Neuronal stem cell (in vitro differentiated cells): ENCODE measurements around the gene LMNA.
A peak's percentile ranks its signal among the peaks of the same experiment; 100 is the strongest.

Source experiments
- DNase-seq: peaks from one replicate; pipeline ENCODE4 v3.0.0-alpha.2; 2013; ENCODE audit warnings: low spot score
- H2AFZ ChIP-seq: one replicate; pipeline ENCODE4 v1.6.1; 2013; ENCODE audit warnings: mild to moderate bottlenecking, low read length, inconsistent platforms
- H2AK5ac ChIP-seq: 2 replicates; pipeline ENCODE4 v1.6.1; 2013; ENCODE audit warnings: low read depth, mild to moderate bottlenecking, inconsistent platforms, low read length, moderate library complexity, mixed read lengths
- H2BK120ac ChIP-seq: 2 replicates; pipeline ENCODE4 v1.6.1; 2013; ENCODE audit warnings: low read depth, mild to moderate bottlenecking, inconsistent platforms, low read length, moderate library complexity, mixed read lengths
- H2BK12ac ChIP-seq: one replicate; pipeline ENCODE4 v1.6.1; 2013; ENCODE audit warnings: low read length, inconsistent platforms
- H2BK15ac ChIP-seq: 2 replicates; pipeline ENCODE4 v1.6.1; 2013; ENCODE audit warnings: mild to moderate bottlenecking, low read length, inconsistent platforms, mixed read lengths
- H2BK5ac ChIP-seq: one replicate; pipeline ENCODE4 v1.6.1; 2013; ENCODE audit warnings: inconsistent platforms, mild to moderate bottlenecking, low read length, moderate library complexity
- H3K14ac ChIP-seq: one replicate; pipeline ENCODE4 v1.6.1; 2013; ENCODE audit warnings: low read length, inconsistent platforms
- H3K18ac ChIP-seq: 2 replicates; pipeline ENCODE4 v1.6.1; 2013; ENCODE audit warnings: low read length, inconsistent platforms
- H3K23ac ChIP-seq: 2 replicates; pipeline ENCODE4 v1.6.1; 2013; ENCODE audit warnings: low read depth, mild to moderate bottlenecking, mixed read lengths, low read length, inconsistent platforms; ENCODE audit not compliant: poor library complexity
- H3K27ac ChIP-seq: replicated peaks from 3 replicates; pipeline ENCODE4 v1.5.1; 2013; ENCODE audit warnings: low read length, inconsistent platforms
- H3K27me3 ChIP-seq, 3 experiments: 2 replicates each; pipeline ENCODE4 v1.6.1; 2013; ENCODE audit warnings: low read length in 3 of 3, mild to moderate bottlenecking in 2 of 3, inconsistent platforms in 1 of 3, low read depth in 1 of 3, mixed read lengths in 1 of 3, moderate library complexity in 1 of 3; ENCODE audit not compliant: control insufficient read depth in 3 of 3, insufficient read depth in 3 of 3
- H3K36me3 ChIP-seq, 2 donors: replicated peaks in 1 of 2; 2 replicates each; pipeline ENCODE4 v1.6.1; 2013; ENCODE audit warnings: low read length in 2 of 2; ENCODE audit not compliant: control insufficient read depth in 2 of 2, insufficient read depth in 2 of 2
- H3K4ac ChIP-seq: 2 replicates; pipeline ENCODE4 v1.6.1; 2013; ENCODE audit warnings: inconsistent platforms, mild to moderate bottlenecking, low read length, moderate library complexity
- H3K4me1 ChIP-seq, 2 donors: 1 replicate in 1 of 2; 2 replicates in 1 of 2; pipeline ENCODE4 v1.6.1; 2013; ENCODE audit warnings: low read length in 2 of 2, low read depth in 1 of 2; ENCODE audit not compliant: control insufficient read depth in 2 of 2, insufficient read depth in 1 of 2
- H3K4me2 ChIP-seq: one replicate; pipeline ENCODE4 v1.6.1; 2013; ENCODE audit warnings: mild to moderate bottlenecking, low read length, inconsistent platforms; ENCODE audit not compliant: insufficient read depth, poor library complexity, severe bottlenecking
- H3K4me3 ChIP-seq, 2 donors: 2 replicates each; pipeline ENCODE4 v1.5.1; 2013; ENCODE audit warnings: low read length in 2 of 2, mild to moderate bottlenecking in 2 of 2, inconsistent platforms in 1 of 2, moderate library complexity in 1 of 2
- H3K79me1 ChIP-seq: one replicate; pipeline ENCODE4 v1.6.1; 2013; ENCODE audit warnings: low read depth, mild to moderate bottlenecking, inconsistent platforms, low read length, moderate library complexity
- H3K9ac ChIP-seq: one replicate; pipeline ENCODE4 v1.6.1; 2013; ENCODE audit warnings: mild to moderate bottlenecking, low read depth, low read length, inconsistent platforms; ENCODE audit not compliant: poor library complexity
- H3K9me3 ChIP-seq, 2 donors: replicated peaks in 1 of 2; 2 replicates each; pipeline versions ENCODE3 to v1.6.1; 2013; ENCODE audit warnings: low read length in 2 of 2, mild to moderate bottlenecking in 2 of 2, inconsistent platforms in 1 of 2, low read depth in 1 of 2, mixed read lengths in 1 of 2, moderate library complexity in 1 of 2; ENCODE audit not compliant: control insufficient read depth in 2 of 2, insufficient read depth in 1 of 2
- H4K8ac ChIP-seq: one replicate; pipeline ENCODE4 v1.6.1; 2013; ENCODE audit warnings: low read depth, mild to moderate bottlenecking, inconsistent platforms, low read length, moderate library complexity
- H4K91ac ChIP-seq: one replicate; pipeline ENCODE4 v1.6.1; 2013; ENCODE audit warnings: low read length, low read depth, mild to moderate bottlenecking, inconsistent platforms; ENCODE audit not compliant: poor library complexity
- WGBS, 2 donors: extraction: QIAGEN DNeasy Blood & Tissue Kit; methylation state at CpG; one replicate each; pipeline ENCODE4 v1.1.7; 2013; ENCODE audit warnings: missing lambda C conversion rate in 2 of 2, mixed read lengths in 1 of 2; ENCODE audit not compliant: insufficient read length in 2 of 2, insufficient replicate concordance in 1 of 2; ENCODE audit errors: extremely low coverage in 2 of 2; 5-methylcytosine and 5-hydroxymethylcytosine counted together

Gene LMNA

DNA sequence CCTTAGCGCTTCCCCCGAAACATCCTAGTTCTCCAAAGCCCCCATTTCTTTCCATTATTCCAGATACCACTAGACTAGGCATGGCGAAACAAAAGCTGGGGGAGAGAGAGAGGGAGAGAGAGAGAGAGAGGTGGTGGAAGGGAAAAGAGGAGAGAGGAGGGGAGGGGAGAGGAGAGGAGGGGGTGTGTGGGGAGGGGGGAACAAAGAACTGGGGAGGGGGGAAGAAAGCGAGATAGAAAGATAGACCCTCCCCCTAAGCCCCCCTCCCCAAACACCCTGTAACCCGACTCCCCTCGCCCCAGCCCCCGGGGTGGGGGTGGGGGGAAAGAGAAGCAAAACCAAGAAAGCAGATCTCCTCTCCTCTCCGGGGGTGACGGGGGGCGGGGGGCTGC lies 32.6 kb upstream of the LMNA start:
- no peak overlapping the region for H3K14ac ChIP-seq

GRCh38 chr1:156082309-156083091 lies 32.0 kb upstream of the LMNA start, which contains the start of gene MEX3A:
TSS of gene MEX3A (minus strand) at chr1:156082465. CDS start at chr1:156081998, 467 bp downstream.
- Histone ChIP-seq H3K9me3 (no peaks in the 10 kb centered on the region), H2AK5ac (peak within 1 kb of the TSS; percentile 98), H3K4me1 (peaks cover 34 to 46% of the 10 kb centered on the region in 2 donors), H2BK15ac (peak within 1 kb of the TSS; percentile 72), H3K4ac (peak within 1 kb of the TSS; percentile 98), H3K9ac (peak within 1 kb of the TSS; percentile 100), H3K79me1 (no peaks in the 10 kb centered on the region), H2BK120ac (peak within 1 kb of the TSS; percentile 22), H2BK5ac (peak within 1 kb of the TSS; percentile 92), H3K36me3 (peaks cover 7 to 42% of the 10 kb centered on the region in 2 donors), H2BK12ac (no peak within 1 kb of the TSS), H4K91ac (peak within 1 kb of the TSS; percentile 99), H3K4me3 (peak within 1 kb of the TSS; percentile 97 to 99), H2AFZ (peak within 1 kb of the TSS; percentile 80), H4K8ac (no peak within 1 kb of the TSS), H3K4me2 (peak within 1 kb of the TSS; percentile 54), H3K23ac (peak within 1 kb of the TSS; percentile 89), H3K14ac (peak within 1 kb of the TSS; percentile 61), H3K18ac (peak within 1 kb of the TSS; percentile 100), H3K27ac (peak within 1 kb of the TSS; percentile 98), H3K27me3 (no peaks in the 10 kb centered on the region)
- no CpG with 5 or more reads among the region's 62 CpGs for WGBS, 2 donors
- peak; percentile 97 for DNase-seq

More for the DNA sequence above, 32.6 kb upstream of the LMNA start:
- H4K8ac ChIP-seq = no peak overlapping the region
- peak overlapping the region; percentile 100 for H3K9ac ChIP-seq
- peak overlapping the region; percentile 98 for H3K27ac ChIP-seq
- H3K23ac ChIP-seq = no peak overlapping the region
- no peak for DNase-seq
- no peak overlapping the region for H4K91ac ChIP-seq
- H2AK5ac ChIP-seq = peak overlapping the region; percentile 98
- H2BK5ac ChIP-seq = peak overlapping the region; percentile 82
- H3K4ac ChIP-seq = no peak overlapping the region
- H3K9me3 ChIP-seq = no peaks in the 10 kb centered on the region
- peak overlapping the region; percentile 48 for H3K4me2 ChIP-seq
- H3K36me3 ChIP-seq = peaks cover 12 to 44% of the 10 kb centered on the region in 2 donors
- H3K4me3 ChIP-seq = peak overlapping the region; percentile 93 to 99
- peaks cover 38 to 49% of the 10 kb centered on the region in 2 donors for H3K4me1 ChIP-seq
- no peaks in the 10 kb centered on the region for H3K27me3 ChIP-seq
- WGBS, 2 donors = no CpG with 5 or more reads among the region's 10 CpGs
- H2BK120ac ChIP-seq = peak overlapping the region; percentile 7
- peak overlapping the region; percentile 72 for H2BK15ac ChIP-seq
- H2BK12ac ChIP-seq = no peak overlapping the region
- peak overlapping the region; percentile 80 for H2AFZ ChIP-seq
- no peaks in the 10 kb centered on the region for H3K79me1 ChIP-seq
- peak overlapping the region; percentile 96 for H3K18ac ChIP-seq

- no CpG with 5 or more reads among the region's 7 CpGs for WGBS, 2 donors
- peaks cover 2 to 41% of the 10 kb centered on the region in 2 donors for H3K36me3 ChIP-seq
- H3K18ac ChIP-seq = no peak overlapping the region
- no peak overlapping the region for H2AK5ac ChIP-seq
- H2BK12ac ChIP-seq = no peak overlapping the region
- peak overlapping the region; percentile 97 to 99 for H3K4me3 ChIP-seq
- no peaks in the 10 kb centered on the region for H3K27me3 ChIP-seq
- no peak overlapping the region for H2BK5ac ChIP-seq
- H3K4ac ChIP-seq = no peak overlapping the region
- H2BK120ac ChIP-seq = no peak overlapping the region
- H3K4me2 ChIP-seq = peak overlapping the region; percentile 70
- H4K91ac ChIP-seq = no peak overlapping the region
- no peaks in the 10 kb centered on the region for H3K9me3 ChIP-seq
- no peak overlapping the region for H4K8ac ChIP-seq
- no peak overlapping the region for H3K9ac ChIP-seq
- peaks cover 20 to 36% of the 10 kb centered on the region in 2 donors for H3K4me1 ChIP-seq
- H2AFZ ChIP-seq = no peak overlapping the region
- H3K14ac ChIP-seq = no peak overlapping the region
- H3K27ac ChIP-seq = peak overlapping the region; percentile 59
- H3K23ac ChIP-seq = no peak overlapping the region
- no peaks in the 10 kb centered on the region for H3K79me1 ChIP-seq
- H2BK15ac ChIP-seq = no peak overlapping the region
- DNase-seq = no peak
Measured at GRCh38 chr1:156083800-156084790, 30.4 kb upstream of the LMNA start.
